GM12873 (cell line): Measurements from ENCODE around the gene CAPZB.

Experiments used
- TF ChIP-seq, protein P1 (sequence below): IDR thresholded peaks from 2 replicates; pipeline ENCODE4 v1.5.1; 2012; ENCODE audit warnings: low read depth, mild to moderate bottlenecking, moderate library complexity, low read length, control low read depth; ENCODE audit not compliant: insufficient read depth; ENCODE audit errors: missing control alignments

CAPZB gene

DNA sequence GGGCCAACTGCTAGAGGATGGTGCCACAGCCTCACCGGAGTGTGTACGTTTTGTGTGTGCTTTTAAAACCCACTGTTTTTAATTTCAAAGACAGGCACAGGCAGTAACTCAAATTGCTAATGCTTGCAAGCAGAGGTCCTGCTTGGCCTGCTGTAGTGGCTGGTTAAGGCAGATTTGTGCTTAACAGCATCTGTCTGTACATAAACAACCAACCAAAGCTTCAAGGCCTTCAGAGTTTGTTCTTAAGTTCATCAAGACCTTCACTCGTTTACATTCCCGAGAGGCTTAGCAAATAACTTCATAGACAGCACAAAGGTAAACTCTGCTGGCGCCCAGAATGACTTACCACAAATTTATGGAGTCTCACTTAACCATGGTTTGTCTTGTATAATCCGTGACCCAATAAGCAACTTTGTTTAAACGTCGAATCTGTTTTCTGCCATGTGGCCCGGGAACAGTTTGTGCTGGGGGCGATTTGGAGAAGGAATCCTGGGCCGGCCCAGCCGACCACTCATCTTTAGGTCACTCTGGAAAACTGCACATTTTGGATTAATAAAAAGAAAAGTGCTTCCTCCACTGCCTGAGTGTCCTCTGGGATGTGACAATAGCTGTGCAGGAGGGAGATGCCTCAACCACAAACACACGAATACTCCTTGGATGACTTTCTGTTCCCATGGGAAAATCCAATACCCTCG lies 58.1 kb downstream of the CAPZB start:
- TF ChIP-seq, protein P1, sequence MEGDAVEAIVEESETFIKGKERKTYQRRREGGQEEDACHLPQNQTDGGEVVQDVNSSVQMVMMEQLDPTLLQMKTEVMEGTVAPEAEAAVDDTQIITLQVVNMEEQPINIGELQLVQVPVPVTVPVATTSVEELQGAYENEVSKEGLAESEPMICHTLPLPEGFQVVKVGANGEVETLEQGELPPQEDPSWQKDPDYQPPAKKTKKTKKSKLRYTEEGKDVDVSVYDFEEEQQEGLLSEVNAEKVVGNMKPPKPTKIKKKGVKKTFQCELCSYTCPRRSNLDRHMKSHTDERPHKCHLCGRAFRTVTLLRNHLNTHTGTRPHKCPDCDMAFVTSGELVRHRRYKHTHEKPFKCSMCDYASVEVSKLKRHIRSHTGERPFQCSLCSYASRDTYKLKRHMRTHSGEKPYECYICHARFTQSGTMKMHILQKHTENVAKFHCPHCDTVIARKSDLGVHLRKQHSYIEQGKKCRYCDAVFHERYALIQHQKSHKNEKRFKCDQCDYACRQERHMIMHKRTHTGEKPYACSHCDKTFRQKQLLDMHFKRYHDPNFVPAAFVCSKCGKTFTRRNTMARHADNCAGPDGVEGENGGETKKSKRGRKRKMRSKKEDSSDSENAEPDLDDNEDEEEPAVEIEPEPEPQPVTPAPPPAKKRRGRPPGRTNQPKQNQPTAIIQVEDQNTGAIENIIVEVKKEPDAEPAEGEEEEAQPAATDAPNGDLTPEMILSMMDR, result no peak

DNA sequence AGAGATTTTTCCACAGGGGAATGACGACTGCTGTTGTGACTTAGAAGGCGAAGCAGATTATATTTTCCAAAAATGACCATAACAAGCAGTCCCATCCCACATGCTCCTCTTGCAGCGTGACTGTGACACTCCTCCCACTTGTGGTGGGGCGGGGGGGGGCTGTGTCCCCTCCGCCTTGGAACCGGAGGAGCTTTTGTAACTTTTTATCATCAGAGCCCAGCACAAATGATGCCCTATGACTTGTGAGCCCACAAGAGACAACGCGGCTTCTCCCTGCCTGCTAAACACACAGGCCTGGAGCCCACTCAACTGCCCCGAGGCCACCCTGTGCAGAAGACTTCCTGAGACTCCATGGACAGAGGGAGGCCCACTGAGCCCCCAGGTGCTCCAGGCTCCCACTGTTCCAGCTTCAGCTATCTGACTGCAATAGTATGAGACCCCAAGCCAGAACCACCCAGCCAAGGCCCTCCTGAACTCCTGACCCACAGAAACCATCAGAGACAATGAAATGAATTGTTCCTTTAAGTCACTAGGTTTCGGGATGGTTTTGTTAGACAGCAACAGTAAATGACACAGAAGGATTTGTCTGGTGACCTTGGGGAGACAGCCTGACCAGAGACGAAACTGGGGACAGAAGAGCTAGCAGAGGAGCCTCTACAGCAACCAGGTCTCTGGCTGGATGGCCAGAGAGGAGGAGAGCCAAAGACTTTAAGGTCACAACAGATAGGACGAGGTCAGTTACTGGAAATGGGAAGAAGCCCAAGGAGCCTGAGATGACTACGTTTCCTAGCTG lies 58.8 kb downstream of the CAPZB start:
- TF ChIP-seq, protein P1, result no peak

DNA sequence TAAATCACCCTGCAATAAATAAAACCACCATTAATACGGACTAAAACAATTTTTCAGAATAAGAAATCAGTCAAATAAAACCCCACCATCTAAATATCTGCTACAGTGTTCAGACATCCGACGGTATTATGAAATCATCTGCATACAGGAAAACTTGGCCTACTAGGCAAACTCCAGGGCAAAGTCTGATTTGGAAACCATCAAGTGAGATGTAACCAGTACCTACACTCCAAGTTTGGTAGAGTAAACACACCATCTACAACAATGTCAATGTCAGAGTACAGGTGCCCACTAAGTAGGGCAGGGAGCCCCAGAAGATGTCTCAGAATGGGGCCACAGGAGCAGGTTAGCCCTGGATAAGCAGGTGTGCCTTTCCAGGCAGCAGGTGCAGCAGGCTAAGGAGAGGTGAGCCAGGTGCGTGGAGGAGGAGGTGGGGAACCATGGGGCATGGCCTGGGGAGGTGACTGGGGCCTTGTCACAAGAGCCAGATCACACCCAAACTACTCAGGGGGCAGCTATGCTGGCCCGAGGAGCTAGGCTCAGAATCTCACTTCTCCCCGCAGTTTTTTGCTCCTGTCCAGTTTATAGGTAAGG lies 59.6 kb downstream of the CAPZB start:
- TF ChIP-seq, protein P1, result no peak

DNA sequence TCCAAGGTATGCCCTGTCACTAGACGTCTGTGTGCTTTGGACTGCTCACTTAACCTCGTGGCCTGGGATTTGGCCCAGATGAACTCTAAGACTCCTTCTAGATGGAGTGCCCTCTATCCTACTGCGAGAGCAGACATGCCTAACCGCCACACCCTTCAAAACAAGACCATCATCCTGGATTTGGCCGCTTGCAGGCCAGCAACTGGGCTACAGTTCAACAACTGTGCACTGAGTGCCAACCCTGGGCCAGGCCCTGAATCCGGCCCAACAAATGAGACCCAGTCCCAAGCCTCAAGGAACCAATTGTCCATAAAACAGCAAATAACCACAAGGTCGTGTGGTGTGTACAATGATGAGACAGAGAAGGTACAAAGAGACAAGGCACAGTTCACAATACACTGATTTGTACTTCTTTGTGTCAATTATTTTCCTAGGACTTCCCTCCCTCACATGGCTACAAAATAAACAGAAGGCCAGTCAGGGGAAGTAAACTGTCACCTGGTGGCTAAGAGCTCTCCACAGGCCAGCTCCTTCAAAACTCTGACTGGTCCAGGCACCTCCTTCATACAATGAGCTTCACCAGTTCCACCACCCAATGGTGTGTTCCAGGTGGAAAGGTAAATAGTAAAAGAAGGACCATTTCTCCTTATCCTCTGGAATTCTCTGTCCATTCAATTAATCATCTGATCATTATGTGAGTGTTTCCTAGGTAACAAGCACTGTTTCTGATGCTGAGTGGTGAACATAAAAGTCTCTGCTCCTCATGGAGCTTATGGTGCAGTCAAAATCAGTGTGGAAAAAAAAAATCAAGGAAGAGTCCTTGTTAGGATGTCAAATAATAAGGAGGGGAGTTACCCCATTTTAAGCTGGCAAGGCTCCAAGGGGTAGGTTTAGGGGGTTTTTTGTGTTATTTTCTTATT lies 60.4 kb downstream of the CAPZB start:
- TF ChIP-seq, protein P1, result no peak

DNA sequence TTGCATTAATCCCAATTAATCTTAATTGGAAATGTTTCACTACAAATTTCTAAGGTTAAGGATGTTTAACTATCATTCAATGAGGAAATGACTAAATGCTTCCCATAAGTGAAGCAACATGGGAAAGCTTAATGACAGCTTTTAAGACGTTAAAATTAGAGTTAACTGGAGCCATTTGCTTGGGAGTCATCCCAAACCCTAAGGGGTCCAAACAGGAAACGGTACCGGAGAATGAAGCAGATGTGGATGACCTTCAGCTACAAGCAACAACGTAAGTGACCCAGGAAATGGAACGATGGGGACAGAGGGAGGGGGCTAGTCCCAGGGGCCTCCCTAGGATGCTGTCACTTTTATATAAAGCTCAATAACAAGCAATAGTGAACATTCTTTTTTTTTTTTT lies 62.2 kb downstream of the CAPZB start:
- TF ChIP-seq, protein P1, result no peak

DNA sequence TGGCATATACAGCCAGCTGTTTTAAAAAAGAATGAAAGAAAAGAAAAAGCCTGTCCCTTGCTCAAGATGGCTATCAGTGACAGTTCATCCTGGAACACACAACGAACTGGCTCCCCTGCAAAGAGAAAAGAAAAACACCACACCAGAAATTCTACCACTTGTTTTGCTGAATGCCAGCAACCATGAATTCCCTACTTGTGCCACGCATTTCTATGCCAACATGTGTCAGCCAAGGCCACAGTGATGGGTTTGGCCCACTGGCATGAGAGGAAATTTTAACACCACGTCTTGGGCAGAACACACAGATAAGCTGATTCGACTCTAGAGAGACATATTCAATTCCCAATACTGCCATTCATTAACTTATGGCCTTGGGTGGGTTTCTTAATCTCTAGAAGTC lies 64.0 kb downstream of the CAPZB start:
- TF ChIP-seq, protein P1, result no peak
